ENCODE results near the gene RMDN3. TPM values are rescaled to one million over a fixed set of nuclear protein-coding genes. Genes with fewer than 3 reads are reported as not detected.

RMDN3 gene
- total and polyA plus RNA-seq, 7 donors: 7.9 to 32.7 (median 21.4) TPM

- DNase-seq: peak; percentile 95
- no peaks in the 10 kb centered on the region for H3K27me3 ChIP-seq
- intact Hi-C loops (cut with DNase I): loop anchor here (2.0 to 5.0 kb wide), 2 partner anchors 60 to 112 kb away; partner anchors contain the start of genes DNAJC17, RMDN3 and ZFYVE19
- peaks cover 0 to 28% (median 0%) of the 10 kb centered on the region in 4 donors for H3K36me3 ChIP-seq
- peak within 1 kb of the TSS; percentile 96 to 100 (median 98) for H3K27ac ChIP-seq
- H3K9me3 ChIP-seq: no peaks in the 10 kb centered on the region
- peak within 1 kb of the TSS; percentile 69 to 89 (median 81) for H3K4me3 ChIP-seq
- WGBS, 2 donors: 0% methylated on average over 81 of the region's 81 CpGs
- peaks cover 0 to 22% (median 20%) of the 10 kb centered on the region in 4 donors for H3K4me1 ChIP-seq
- no peak for TF ChIP-seq CTCF (IDR thresholded peaks at IDR 0.05)
- TF ChIP-seq EP300 (IDR thresholded peaks at IDR 0.05): no peak
- peak; percentile 19 to 52 for TF ChIP-seq POLR2A (IDR thresholded peaks at IDR 0.05)
- TF ChIP-seq POLR2AphosphoS5 (IDR thresholded peaks at IDR 0.05): peak; percentile 64 to 89 (median 76)
Observed at GRCh38 chr15:40694688-40695468, 60.2 kb downstream of the RMDN3 start, which contains the start of gene RAD51. Gene RAD51 (plus strand): TSS chr15:40695174. CDS start chr15:40698759, 3,585 bp downstream.

GRCh38 chr15:40693904-40694687, 61.0 kb downstream of the RMDN3 start:
- Histone ChIP-seq H3K27ac (peak overlapping the region; percentile 96 to 100 (median 98)), H3K9me3 (no peaks in the 10 kb centered on the region), H3K36me3 (peaks cover 0 to 28% (median 0%) of the 10 kb centered on the region in 4 donors), H3K27me3 (no peaks in the 10 kb centered on the region), H3K4me3 (peak overlapping the region; percentile 69 to 89 (median 81)), H3K4me1 (peaks cover 0 to 22% (median 20%) of the 10 kb centered on the region in 4 donors)
- TF ChIP-seq CTCF (IDR thresholded peaks at IDR 0.05) (no peak), EP300 (IDR thresholded peaks at IDR 0.05) (no peak), POLR2A (IDR thresholded peaks at IDR 0.05) (no peak), POLR2AphosphoS5 (IDR thresholded peaks at IDR 0.05) (no peak)
- intact Hi-C loops (cut with DNase I): loop anchor here (2.0 kb wide), 1 partner anchor 61 kb away; the partner anchor contains the start of gene RMDN3
- DNase-seq: no peak
- WGBS, 2 donors: 28 to 31% methylated on average over 31 of the region's 31 CpGs

- TF ChIP-seq EP300 (IDR thresholded peaks at IDR 0.05) (no peak), CTCF (IDR thresholded peaks at IDR 0.05) (no peak), POLR2AphosphoS5 (IDR thresholded peaks at IDR 0.05) (no peak), POLR2A (IDR thresholded peaks at IDR 0.05) (no peak)
- no peaks in the 10 kb centered on the region for H3K27me3 ChIP-seq
- no peak for DNase-seq
- H3K9me3 ChIP-seq: no peaks in the 10 kb centered on the region
- H3K4me3 ChIP-seq: no peak overlapping the region
- intact Hi-C loops (cut with DNase I): no loop called here
- WGBS, 2 donors: 22 to 60% methylated on average over 4 of the region's 4 CpGs
- H3K36me3 ChIP-seq: peaks cover 0 to 28% (median 0%) of the 10 kb centered on the region in 4 donors
- no peak overlapping the region for H3K27ac ChIP-seq
- H3K4me1 ChIP-seq: peaks cover 0 to 22% (median 20%) of the 10 kb centered on the region in 4 donors
Observed at GRCh38 chr15:40691737-40692136, 63.3 kb downstream of the RMDN3 start.

- TF ChIP-seq CTCF (IDR thresholded peaks at IDR 0.05) (no peak), EP300 (IDR thresholded peaks at IDR 0.05) (no peak), POLR2AphosphoS5 (IDR thresholded peaks at IDR 0.05) (no peak), POLR2A (IDR thresholded peaks at IDR 0.05) (no peak)
- Histone ChIP-seq H3K27ac (no peak overlapping the region), H3K27me3 (no peaks in the 10 kb centered on the region), H3K4me1 (peaks cover 0 to 11% (median 9%) of the 10 kb centered on the region in 4 donors), H3K36me3 (peaks cover 0 to 28% (median 0%) of the 10 kb centered on the region in 4 donors), H3K9me3 (no peaks in the 10 kb centered on the region), H3K4me3 (no peak overlapping the region)
- WGBS, 2 donors: 91 to 92% methylated on average over 9 of the region's 9 CpGs
- DNase-seq: no peak
- intact Hi-C loops (cut with DNase I): no loop called here
Observed at GRCh38 chr15:40688932-40689799, 65.9 kb downstream of the RMDN3 start.
